ENCODE results near the gene GCK. TPM values are rescaled to one million over a fixed set of nuclear protein-coding genes. Genes with fewer than 3 reads are reported as not detected.

The GCK gene
- polyA plus RNA-seq, 1 of the 3 experiments (the other 2 are of a cell fraction), result 1.6 TPM

GRCh38 chr7:44150966-44151941 lies 38.0 kb downstream of the GCK start:
- Histone ChIP-seq H4K20me1 (ENCODE audit: insufficient read depth) (no peaks in the 10 kb centered on the region), H2AFZ (ENCODE audit: low read depth) (no peak overlapping the region), H3K4me1 (ENCODE audit: control insufficient read depth in 1 of 2, insufficient read depth in 2 of 2, low read depth in 1 of 2, low read length in 1 of 2) (peaks cover 0 to 5% of the 10 kb centered on the region in 2 experiments; a peak in 1 of 4 replicates), H3K4me2 (no peak overlapping the region), H3K9me3 (no peaks in the 10 kb centered on the region), H3K36me3 (replicated peaks in 1 of 2; ENCODE audit: control insufficient read depth in 1 of 2, insufficient read depth in 2 of 2, low read length in 1 of 2) (no peaks in the 10 kb centered on the region), H3K27ac (ENCODE audit: low read depth in 2 of 2, low read length in 1 of 2) (no peak overlapping the region), H3K4me3 (ENCODE audit: low read depth in 2 of 2, low read length in 1 of 2) (no peak overlapping the region), H3K79me2 (ENCODE audit: insufficient read depth) (no peaks in the 10 kb centered on the region), H3K27me3 (ENCODE audit: insufficient read depth) (no peaks in the 10 kb centered on the region), H3K9me2 (no peaks in the 10 kb centered on the region), H3F3A (replicated peaks; ENCODE audit: insufficient read depth) (no peaks in the 10 kb centered on the region), H3K9ac (no peak overlapping the region)
- CTCF ChIA-PET, result interaction anchor here (1.0 to 1.5 kb wide), 3 partner anchors 16 to 45 kb away, joined by 3 to 7 read pairs (median 4); no protein-coding TSS in a partner anchor
- DNase-seq, result peak; percentile 21
- POLR2A ChIA-PET, result no interaction called here
- WGBS (ENCODE audit: low lambda C conversion rate), result 87% methylated on average over 12 of the region's 16 CpGs
- TF ChIP-seq POLR2AphosphoS5 (IDR thresholded peaks at IDR 0.05; ENCODE audit: low read depth, low read length) (no peak), TEAD4 (IDR thresholded peaks at IDR 0.05; ENCODE audit: borderline replicate concordance, insufficient read depth) (no peak), GABPA (IDR thresholded peaks at IDR 0.05; ENCODE audit: low read depth) (no peak), JUND (IDR thresholded peaks at IDR 0.05) (no peak), YY1 (IDR thresholded peaks at IDR 0.05; ENCODE audit: low read depth) (no peak), PBX3 (IDR thresholded peaks at IDR 0.05) (no peak), NRF1 (IDR thresholded peaks at IDR 0.05; ENCODE audit: low read depth, low read length) (no peak), SMC3 (IDR thresholded peaks at IDR 0.05; ENCODE audit: low read depth, low read length) (no peak), NFIC (IDR thresholded peaks at IDR 0.05; ENCODE audit: borderline replicate concordance) (no peak), USF1 (IDR thresholded peaks at IDR 0.05; ENCODE audit: borderline replicate concordance, low read depth) (no peak), FOSL2 (IDR thresholded peaks at IDR 0.05; ENCODE audit: borderline replicate concordance, low read depth) (no peak), CHD2 (IDR thresholded peaks at IDR 0.05; ENCODE audit: low read length, partially characterized antibody) (no peak)
- TF ChIP-seq, protein P1, sequence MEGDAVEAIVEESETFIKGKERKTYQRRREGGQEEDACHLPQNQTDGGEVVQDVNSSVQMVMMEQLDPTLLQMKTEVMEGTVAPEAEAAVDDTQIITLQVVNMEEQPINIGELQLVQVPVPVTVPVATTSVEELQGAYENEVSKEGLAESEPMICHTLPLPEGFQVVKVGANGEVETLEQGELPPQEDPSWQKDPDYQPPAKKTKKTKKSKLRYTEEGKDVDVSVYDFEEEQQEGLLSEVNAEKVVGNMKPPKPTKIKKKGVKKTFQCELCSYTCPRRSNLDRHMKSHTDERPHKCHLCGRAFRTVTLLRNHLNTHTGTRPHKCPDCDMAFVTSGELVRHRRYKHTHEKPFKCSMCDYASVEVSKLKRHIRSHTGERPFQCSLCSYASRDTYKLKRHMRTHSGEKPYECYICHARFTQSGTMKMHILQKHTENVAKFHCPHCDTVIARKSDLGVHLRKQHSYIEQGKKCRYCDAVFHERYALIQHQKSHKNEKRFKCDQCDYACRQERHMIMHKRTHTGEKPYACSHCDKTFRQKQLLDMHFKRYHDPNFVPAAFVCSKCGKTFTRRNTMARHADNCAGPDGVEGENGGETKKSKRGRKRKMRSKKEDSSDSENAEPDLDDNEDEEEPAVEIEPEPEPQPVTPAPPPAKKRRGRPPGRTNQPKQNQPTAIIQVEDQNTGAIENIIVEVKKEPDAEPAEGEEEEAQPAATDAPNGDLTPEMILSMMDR (IDR thresholded peaks at IDR 0.05), result no peak

Measured in SK-N-SH (cell line).